Astrocyte (in vitro differentiated cells and primary cell): Measurements from ENCODE around the gene MFF. TPM values are rescaled to one million over a fixed set of nuclear protein-coding genes. Genes with fewer than 3 reads are reported as not detected.
"Not testable (repeated sequence)": the region's sequence is repeated elsewhere in the genome, so short reads cannot be mapped to it uniquely, and the experiment has no call there.

ENCODE experiments used
- DNase-seq: peaks from one replicate; pipeline ENCODE4 v3.0.0-alpha.2; 2010; ENCODE audit warnings: low read depth
- FAIRE-seq: peaks from 2 replicates; lab custom pipeline; 2011; peaks lifted over from hg19 to GRCh38; lab: Jason Lieb, UNC
- H2AFZ ChIP-seq: 2 replicates; pipeline ENCODE4 v1.6.0; 2012; ENCODE audit warnings: low read depth, low read length, inconsistent platforms
- H3K27ac ChIP-seq: 2 replicates; pipeline ENCODE4 v1.5.1; 2011; ENCODE audit warnings: low read depth, low read length, inconsistent platforms
- H3K27me3 ChIP-seq: 2 replicates; pipeline ENCODE4 v1.6.0; 2011; ENCODE audit warnings: low read length, inconsistent platforms; ENCODE audit not compliant: insufficient read depth
- H3K36me3 ChIP-seq: 2 replicates; pipeline ENCODE4 v1.5.1; 2011; ENCODE audit warnings: low read length, inconsistent platforms; ENCODE audit not compliant: insufficient read depth
- H3K4me1 ChIP-seq: 2 replicates; pipeline ENCODE4 v1.5.1; 2011; ENCODE audit warnings: low read length, inconsistent platforms; ENCODE audit not compliant: insufficient read depth
- H3K4me2 ChIP-seq: 2 replicates; pipeline ENCODE4 v1.6.0; 2012; ENCODE audit warnings: low read length, inconsistent platforms
- H3K4me3 ChIP-seq: 2 replicates; pipeline ENCODE4 v1.5.1; 2011; ENCODE audit warnings: low read depth, mild to moderate bottlenecking, low read length, inconsistent platforms; ENCODE audit not compliant: insufficient read depth
- H3K79me2 ChIP-seq: 2 replicates; pipeline ENCODE4 v1.6.0; 2012; ENCODE audit warnings: mild to moderate bottlenecking, low read length, inconsistent platforms; ENCODE audit not compliant: insufficient read depth
- H3K9ac ChIP-seq: 2 replicates; pipeline ENCODE4 v1.6.0; 2012; ENCODE audit warnings: mild to moderate bottlenecking, low read length, inconsistent platforms
- H3K9me3 ChIP-seq: 2 replicates; pipeline ENCODE4 v1.5.1; 2012; ENCODE audit warnings: low read depth, mild to moderate bottlenecking, low read length, inconsistent platforms; ENCODE audit not compliant: insufficient read depth
- H4K20me1 ChIP-seq: 2 replicates; pipeline ENCODE4 v1.6.0; 2012; ENCODE audit warnings: low read length, inconsistent platforms; ENCODE audit not compliant: insufficient read depth
- H3K27ac Mint-ChIP-seq: one replicate; pipeline ENCODE4 v1.8.0; 2021; ENCODE audit warnings: mild to moderate bottlenecking, mixed read lengths; ENCODE audit not compliant: unreplicated experiment
- H3K27me3 Mint-ChIP-seq: one replicate; pipeline ENCODE4 v1.8.0; 2021; ENCODE audit warnings: low read depth, mixed read lengths; ENCODE audit not compliant: unreplicated experiment
- H3K36me3 Mint-ChIP-seq: one replicate; pipeline ENCODE4 v1.8.0; 2021; ENCODE audit warnings: low read depth, mixed read lengths; ENCODE audit not compliant: unreplicated experiment
- H3K4me1 Mint-ChIP-seq: one replicate; pipeline ENCODE4 v1.8.0; 2021; ENCODE audit warnings: low read depth, mixed read lengths; ENCODE audit not compliant: unreplicated experiment
- H3K4me3 Mint-ChIP-seq: one replicate; pipeline ENCODE4 v1.8.0; 2021; ENCODE audit warnings: mild to moderate bottlenecking, moderate library complexity, mixed read lengths; ENCODE audit not compliant: unreplicated experiment
- H3K9me3 Mint-ChIP-seq: one replicate; pipeline ENCODE4 v1.8.0; 2021; ENCODE audit warnings: mild to moderate bottlenecking, mixed read lengths; ENCODE audit not compliant: unreplicated experiment
- CTCF ChIP-seq: IDR thresholded peaks from 2 replicates; pipeline ENCODE4 v1.5.1; 2011; ENCODE audit warnings: low read depth, mild to moderate bottlenecking, inconsistent platforms, low read length, moderate library complexity; ENCODE audit not compliant: insufficient read depth
- EZH2 ChIP-seq: IDR thresholded peaks from 2 replicates; pipeline ENCODE4 v1.6.1; 2012; ENCODE audit warnings: mild to moderate bottlenecking, low read length, inconsistent platforms; ENCODE audit not compliant: insufficient read depth
- total RNA-seq: library from RNA; stranded (reverse); gene quantifications from 2 replicates; pipeline ENCODE4 v1.2.1, GENCODE V29; 2021

The MFF gene
- total RNA-seq, 1 donor from 2014 or later = 51.6 TPM

- no peak overlapping the region for H3K9ac ChIP-seq
- TF ChIP-seq EZH2 (no peak), CTCF (peak; percentile 6)
- H3K36me3 ChIP-seq = peaks cover 6% of the 10 kb centered on the region
- no peak overlapping the region for H3K27ac Mint-ChIP-seq
- H3K4me1 ChIP-seq = peaks cover 9% of the 10 kb centered on the region
- FAIRE-seq = no peak
- H2AFZ ChIP-seq = no peak overlapping the region
- no peak for DNase-seq
- no peaks in the 10 kb centered on the region for H3K27me3 ChIP-seq
- no peaks in the 10 kb centered on the region for H3K4me1 Mint-ChIP-seq
- H3K4me2 ChIP-seq = no peak overlapping the region
- H4K20me1 ChIP-seq = no peaks in the 10 kb centered on the region
- no peak overlapping the region for H3K4me3 ChIP-seq
- H3K27ac ChIP-seq = no peak overlapping the region
- no peak overlapping the region for H3K4me3 Mint-ChIP-seq
- no peaks in the 10 kb centered on the region for H3K9me3 Mint-ChIP-seq
- H3K9me3 ChIP-seq = no peaks in the 10 kb centered on the region
- H3K79me2 ChIP-seq = no peaks in the 10 kb centered on the region
- no peaks in the 10 kb centered on the region for H3K27me3 Mint-ChIP-seq
- H3K36me3 Mint-ChIP-seq = no peaks in the 10 kb centered on the region
Measured at GRCh38 chr2:227363756-227364155, 38.7 kb downstream of the MFF start.

- H3K9me3 ChIP-seq, H3K27ac Mint-ChIP-seq, H3K27me3 ChIP-seq, H3K79me2 ChIP-seq, H4K20me1 ChIP-seq, H3K9ac ChIP-seq, H3K4me3 Mint-ChIP-seq, H2AFZ ChIP-seq, H3K36me3 Mint-ChIP-seq, H3K4me3 ChIP-seq, H3K4me1 Mint-ChIP-seq, H3K36me3 ChIP-seq, H3K27ac ChIP-seq, H3K9me3 Mint-ChIP-seq, H3K4me1 ChIP-seq, H3K4me2 ChIP-seq, H3K27me3 Mint-ChIP-seq, FAIRE-seq, DNase-seq: not testable (repeated sequence)
Measured at GRCh38 chr2:227364585-227365263, 39.7 kb downstream of the MFF start.

GRCh38 chr2:227365833-227366232, 40.8 kb downstream of the MFF start:
- TF ChIP-seq CTCF = no peak
- no peak for TF ChIP-seq EZH2
- Histone ChIP-seq H2AFZ (no peak overlapping the region), H3K4me2 (no peak overlapping the region), H3K27ac (no peak overlapping the region), H3K4me1 (peaks cover 16% of the 10 kb centered on the region), H3K27me3 (no peaks in the 10 kb centered on the region), H3K79me2 (no peaks in the 10 kb centered on the region), H3K9me3 (no peaks in the 10 kb centered on the region), H3K36me3 (peaks cover 3% of the 10 kb centered on the region), H3K9ac (no peak overlapping the region), H3K4me3 (no peak overlapping the region), H4K20me1 (no peaks in the 10 kb centered on the region)
- no peak for FAIRE-seq
- H3K27me3 Mint-ChIP-seq = no peaks in the 10 kb centered on the region
- H3K4me1 Mint-ChIP-seq = peaks cover 2% of the 10 kb centered on the region
- H3K9me3 Mint-ChIP-seq = no peaks in the 10 kb centered on the region
- DNase-seq = no peak
- no peak overlapping the region for H3K4me3 Mint-ChIP-seq
- no peaks in the 10 kb centered on the region for H3K36me3 Mint-ChIP-seq
- H3K27ac Mint-ChIP-seq = no peak overlapping the region
